Natural killer cell (primary cell): ENCODE data around the gene KRTAP17-1. TPM values are rescaled to one million over a fixed set of nuclear protein-coding genes. Genes with fewer than 3 reads are reported as not detected.

Experiments used
- ATAC-seq, 3 donors: fragments of 150-1000 bp in 2 of 3; fragments of 200-7000 bp in 1 of 3; cut with Tn5 transposase; 1 replicate in 1 of 3; 2 replicates in 2 of 3; pipeline ENCODE4 v1.10.0; 2021; ENCODE audit warnings: mild to moderate bottlenecking in 2 of 3, moderate library complexity in 2 of 3
- DNase-seq, 2 donors: peaks; one replicate each; pipeline versions ENCODE4 v3.0.0 to v3.0.0-alpha.2; 2013 to 2021; ENCODE audit warnings: mixed read lengths in 1 of 2
- H3K27ac ChIP-seq: one replicate; pipeline ENCODE4 v1.5.1; 2013; ENCODE audit warnings: mild to moderate bottlenecking, low read length
- H3K27me3 ChIP-seq: one replicate; pipeline ENCODE4 v1.6.1; 2013; ENCODE audit warnings: low read length; ENCODE audit not compliant: control insufficient read depth, insufficient read depth
- H3K36me3 ChIP-seq: one replicate; pipeline ENCODE4 v1.6.1; 2013; ENCODE audit warnings: low read length; ENCODE audit not compliant: control insufficient read depth, insufficient read depth
- H3K4me1 ChIP-seq: one replicate; pipeline ENCODE4 v1.6.1; 2013; ENCODE audit warnings: low read length; ENCODE audit not compliant: control insufficient read depth, insufficient read depth
- H3K4me3 ChIP-seq: one replicate; pipeline ENCODE4 v1.5.1; 2013; ENCODE audit warnings: low read length
- H3K9me3 ChIP-seq: one replicate; pipeline ENCODE4 v1.6.1; 2013; ENCODE audit warnings: low read length; ENCODE audit not compliant: control insufficient read depth, insufficient read depth
- H3K27ac Mint-ChIP-seq, 2 donors: one replicate each; pipeline ENCODE4 v1.8.0; 2022; ENCODE audit warnings: mild to moderate bottlenecking in 2 of 2, mixed read lengths in 2 of 2, moderate library complexity in 1 of 2
- H3K27me3 Mint-ChIP-seq, 2 donors: one replicate each; pipeline ENCODE4 v1.8.0; 2022; ENCODE audit warnings: low read depth in 2 of 2, mixed read lengths in 2 of 2
- H3K36me3 Mint-ChIP-seq: one replicate; pipeline ENCODE4 v1.8.0; 2022; ENCODE audit warnings: mixed read lengths
- H3K4me1 Mint-ChIP-seq, 2 donors: one replicate each; pipeline ENCODE4 v1.8.0; 2022; ENCODE audit warnings: mixed read lengths in 2 of 2
- H3K4me3 Mint-ChIP-seq: one replicate; pipeline ENCODE4 v1.8.0; 2022; ENCODE audit warnings: mild to moderate bottlenecking, moderate library complexity, mixed read lengths
- H3K9me3 Mint-ChIP-seq, 2 donors: one replicate each; pipeline ENCODE4 v1.8.0; 2022; ENCODE audit warnings: mixed read lengths in 2 of 2
- WGBS: methylation state at CpG from one replicate; pipeline ENCODE4 v1.1.7; 2013; ENCODE audit warnings: missing lambda C conversion rate; ENCODE audit not compliant: insufficient coverage; 5-methylcytosine and 5-hydroxymethylcytosine counted together
- intact Hi-C: fragments of 100-400 bp; cut with micrococcal nuclease; formaldehyde crosslinking; loops from one replicate; pipeline ENCODE4 v1.14.2; 2022
- total RNA-seq, 4 donors: library from RNA; stranded (reverse); fragments of 120-200 nt in 1 of 4; gene quantifications; one replicate each; pipeline versions ENCODE4 v1.2.3 to v1.2.4, GENCODE V29; 2013 to 2022
- TF ChIP-seq, protein P1 (sequence below): fragments of 200-600 bp; IDR thresholded peaks from one replicate; pipeline ENCODE4 v1.8.0; 2022; ENCODE audit warnings: antibody characterized with exemption

The KRTAP17-1 gene
- total RNA-seq, 3 donors from 2014 or later (not counting 1 experiment from before 2014, with no cell fraction given) = not detected

DNA sequence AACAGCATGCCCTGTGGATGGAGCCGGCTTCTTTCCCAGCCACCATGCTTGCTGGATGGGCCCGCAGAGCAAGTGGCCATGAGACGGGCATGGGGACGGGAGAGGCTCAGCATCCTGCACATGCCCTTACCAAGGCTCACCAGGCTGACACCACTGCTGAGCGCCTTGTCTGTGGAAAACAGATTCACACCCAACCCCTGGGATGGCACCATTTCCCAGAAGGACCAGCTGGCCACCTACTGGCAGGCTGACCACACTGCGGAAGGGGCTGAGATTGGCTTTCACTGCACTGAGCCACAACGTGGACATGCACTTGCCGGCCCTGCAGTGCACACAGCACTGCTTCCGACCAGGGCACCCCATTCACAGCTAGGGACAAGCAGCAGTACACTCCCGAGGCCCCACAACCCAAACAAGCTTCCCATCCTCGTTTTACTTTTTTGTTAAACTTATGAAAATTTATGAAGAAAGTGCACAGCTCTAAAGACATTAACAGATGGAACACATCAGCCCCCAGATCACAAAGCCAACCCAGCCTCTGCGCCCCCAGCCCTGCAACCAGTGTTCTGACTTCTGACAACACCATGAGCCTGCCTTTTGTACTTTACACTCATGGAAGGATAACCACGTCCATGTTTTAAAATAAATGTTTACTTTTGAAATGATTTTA lies 13.9 kb upstream of the KRTAP17-1 start:
- H3K4me1 ChIP-seq = peaks cover 37% of the 10 kb centered on the region
- no peaks in the 10 kb centered on the region for H3K9me3 Mint-ChIP-seq
- peaks cover 9 to 10% of the 10 kb centered on the region in 2 donors for H3K4me1 Mint-ChIP-seq
- H3K27ac Mint-ChIP-seq = no peak overlapping the region
- no peak overlapping the region for H3K27ac ChIP-seq
- H3K9me3 ChIP-seq = no peaks in the 10 kb centered on the region
- no peak overlapping the region for H3K4me3 Mint-ChIP-seq
- H3K27me3 ChIP-seq = no peaks in the 10 kb centered on the region
- intact Hi-C loops = loop anchor here (10.0 kb wide), 2 partner anchors 425 to 525 kb away; no protein-coding TSS in a partner anchor
- TF ChIP-seq, protein P1, sequence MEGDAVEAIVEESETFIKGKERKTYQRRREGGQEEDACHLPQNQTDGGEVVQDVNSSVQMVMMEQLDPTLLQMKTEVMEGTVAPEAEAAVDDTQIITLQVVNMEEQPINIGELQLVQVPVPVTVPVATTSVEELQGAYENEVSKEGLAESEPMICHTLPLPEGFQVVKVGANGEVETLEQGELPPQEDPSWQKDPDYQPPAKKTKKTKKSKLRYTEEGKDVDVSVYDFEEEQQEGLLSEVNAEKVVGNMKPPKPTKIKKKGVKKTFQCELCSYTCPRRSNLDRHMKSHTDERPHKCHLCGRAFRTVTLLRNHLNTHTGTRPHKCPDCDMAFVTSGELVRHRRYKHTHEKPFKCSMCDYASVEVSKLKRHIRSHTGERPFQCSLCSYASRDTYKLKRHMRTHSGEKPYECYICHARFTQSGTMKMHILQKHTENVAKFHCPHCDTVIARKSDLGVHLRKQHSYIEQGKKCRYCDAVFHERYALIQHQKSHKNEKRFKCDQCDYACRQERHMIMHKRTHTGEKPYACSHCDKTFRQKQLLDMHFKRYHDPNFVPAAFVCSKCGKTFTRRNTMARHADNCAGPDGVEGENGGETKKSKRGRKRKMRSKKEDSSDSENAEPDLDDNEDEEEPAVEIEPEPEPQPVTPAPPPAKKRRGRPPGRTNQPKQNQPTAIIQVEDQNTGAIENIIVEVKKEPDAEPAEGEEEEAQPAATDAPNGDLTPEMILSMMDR = peak; percentile 17
- no peaks in the 10 kb centered on the region for H3K36me3 Mint-ChIP-seq
- no peaks in the 10 kb centered on the region for H3K36me3 ChIP-seq
- H3K27me3 Mint-ChIP-seq = peaks cover 0 to 6% of the 10 kb centered on the region in 2 donors
- peak in 1 of 3 donors; percentile 55 for ATAC-seq
- peak in 1 of 2 donors; percentile 47 for DNase-seq
- 74% methylated on average over 11 of the region's 13 CpGs for WGBS
- no peak overlapping the region for H3K4me3 ChIP-seq

DNA sequence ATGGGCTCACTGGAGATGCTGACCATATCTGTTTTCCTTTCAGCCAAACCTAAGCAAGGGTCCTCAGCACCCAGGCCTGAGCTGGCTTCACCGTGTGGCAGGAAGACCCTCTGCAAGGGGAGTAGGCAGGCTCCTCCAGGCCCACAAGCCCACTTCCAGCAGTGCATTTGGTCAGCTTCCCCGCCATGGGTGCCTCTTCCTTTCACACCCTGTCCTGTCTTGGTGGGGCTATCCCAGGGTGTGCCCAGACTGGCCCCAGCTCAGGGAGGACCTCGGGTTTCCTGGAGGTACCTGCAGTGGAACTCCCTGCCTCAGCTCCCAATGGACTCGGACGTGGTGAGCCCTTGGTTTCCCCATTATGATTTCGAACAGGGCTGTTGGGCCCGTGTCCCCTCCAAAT lies 12.7 kb upstream of the KRTAP17-1 start:
- no peak overlapping the region for H3K4me3 Mint-ChIP-seq
- ATAC-seq = no peak
- H3K27me3 ChIP-seq = no peaks in the 10 kb centered on the region
- no peaks in the 10 kb centered on the region for H3K36me3 ChIP-seq
- no peak overlapping the region for H3K27ac ChIP-seq
- H3K4me3 ChIP-seq = no peak overlapping the region
- H3K9me3 Mint-ChIP-seq = no peaks in the 10 kb centered on the region
- DNase-seq = no peak
- H3K4me1 ChIP-seq = peaks cover 28% of the 10 kb centered on the region
- H3K27me3 Mint-ChIP-seq = peaks cover 0 to 3% of the 10 kb centered on the region in 2 donors
- TF ChIP-seq, protein P1 = no peak
- H3K4me1 Mint-ChIP-seq = peaks cover 0 to 2% of the 10 kb centered on the region in 2 donors
- H3K9me3 ChIP-seq = no peaks in the 10 kb centered on the region
- no peaks in the 10 kb centered on the region for H3K36me3 Mint-ChIP-seq
- H3K27ac Mint-ChIP-seq = no peak overlapping the region
- 75% methylated on average over 7 of the region's 7 CpGs for WGBS
- intact Hi-C loops = loop anchor here (10.0 kb wide), 2 partner anchors 423 to 523 kb away; no protein-coding TSS in a partner anchor

DNA sequence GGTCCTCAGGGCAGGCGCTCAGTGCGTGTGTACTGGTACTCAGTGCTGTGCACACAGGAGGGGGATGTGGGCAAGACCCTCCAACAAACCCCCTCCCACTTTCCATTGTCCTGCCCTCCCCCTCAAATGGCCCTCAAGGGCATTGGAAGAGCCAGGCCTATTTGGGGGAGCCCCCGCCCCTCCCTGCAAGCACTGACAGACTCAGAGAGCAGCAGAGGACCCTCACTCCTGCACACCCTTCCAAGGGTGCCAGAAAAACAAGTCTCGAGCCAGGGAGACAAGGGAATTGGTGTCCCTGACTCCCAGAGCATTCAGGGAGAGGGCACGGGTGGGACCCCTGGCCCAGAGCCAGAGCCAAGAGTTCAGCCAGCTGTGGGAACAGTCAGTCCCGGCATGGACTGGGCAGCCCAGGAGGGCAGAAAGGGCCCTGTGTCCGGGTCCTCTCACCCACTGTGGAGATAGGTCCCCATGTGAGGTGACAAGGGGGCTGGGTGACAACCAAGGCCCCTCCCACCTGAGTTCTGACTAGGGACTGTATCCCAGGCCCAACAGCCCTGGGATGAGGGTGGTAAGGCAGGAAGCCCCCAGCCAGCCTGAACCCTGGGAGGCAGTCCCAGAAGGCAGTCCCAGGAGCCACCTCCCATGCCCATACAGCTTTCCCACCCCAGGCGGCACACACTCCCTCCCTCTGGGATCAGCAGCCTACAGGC lies 12.1 kb upstream of the KRTAP17-1 start:
- DNase-seq (no peak), ATAC-seq (no peak)
- Histone ChIP-seq H3K36me3 (no peaks in the 10 kb centered on the region), H3K4me1 (peaks cover 28% of the 10 kb centered on the region), H3K27ac (no peak overlapping the region), H3K4me3 (no peak overlapping the region), H3K9me3 (no peaks in the 10 kb centered on the region), H3K27me3 (no peaks in the 10 kb centered on the region)
- Mint-ChIP-seq H3K9me3 (no peaks in the 10 kb centered on the region), H3K36me3 (no peaks in the 10 kb centered on the region), H3K4me3 (no peak overlapping the region), H3K4me1 (no peaks in the 10 kb centered on the region), H3K27ac (no peak overlapping the region), H3K27me3 (peaks cover 0 to 3% of the 10 kb centered on the region in 2 donors)
- TF ChIP-seq, protein P1 = no peak
- intact Hi-C loops = loop anchor here (10.0 kb wide), 2 partner anchors 423 to 523 kb away; no protein-coding TSS in a partner anchor
- WGBS = 89% methylated on average over 6 of the region's 8 CpGs
